Endothelial cell (in vitro differentiated cells): ENCODE results near the gene SREBF1. TPM values are rescaled to one million over a fixed set of nuclear protein-coding genes. Genes with fewer than 3 reads are reported as not detected.

Source experiments
- DNase-seq: peaks from one replicate; pipeline ENCODE4 v3.0.0; 2021; ENCODE audit warnings: low spot score
- H3K27ac Mint-ChIP-seq: one replicate; pipeline ENCODE4 v1.8.0; 2021; ENCODE audit warnings: mixed read lengths, inconsistent platforms; ENCODE audit not compliant: unreplicated experiment
- H3K27me3 Mint-ChIP-seq: one replicate; pipeline ENCODE4 v1.8.0; 2021; ENCODE audit warnings: mild to moderate bottlenecking, moderate library complexity, mixed read lengths, inconsistent platforms; ENCODE audit not compliant: unreplicated experiment
- H3K36me3 Mint-ChIP-seq: one replicate; pipeline ENCODE4 v1.8.0; 2021; ENCODE audit warnings: mild to moderate bottlenecking, low read depth, mixed read lengths, inconsistent platforms; ENCODE audit not compliant: unreplicated experiment
- H3K4me1 Mint-ChIP-seq: one replicate; pipeline ENCODE4 v1.8.0; 2021; ENCODE audit warnings: mild to moderate bottlenecking, mixed read lengths, inconsistent platforms; ENCODE audit not compliant: unreplicated experiment
- H3K4me3 Mint-ChIP-seq: one replicate; pipeline ENCODE4 v1.8.0; 2021; ENCODE audit warnings: mild to moderate bottlenecking, mixed read lengths, inconsistent platforms; ENCODE audit not compliant: unreplicated experiment
- H3K9me3 Mint-ChIP-seq: one replicate; pipeline ENCODE4 v1.8.0; 2021; ENCODE audit warnings: mixed read lengths, inconsistent platforms; ENCODE audit not compliant: unreplicated experiment
- CTCF ChIP-seq: fragments of 200-600 bp; sonication (generic); IDR thresholded peaks from one replicate; pipeline ENCODE4 v1.5.0; 2021; ENCODE audit warnings: antibody characterized with exemption; ENCODE audit not compliant: unreplicated experiment
- microRNA-seq: library from miRNA; unstranded; fragments of <30 nt; microRNA quantifications from one replicate; pipeline ENCODE4, GENCODE V29; 2020; ENCODE audit not compliant: unreplicated experiment
- total RNA-seq: library from RNA; stranded (reverse); fragmentation: NEBNext Ultra II Directional; extraction: Animal tissue kit (Norgen Biotek cat#: 25700); gene quantifications from one replicate; pipeline ENCODE4 v1.2.1, GENCODE V29; 2021; ENCODE audit not compliant: unreplicated experiment

SREBF1 gene
- total RNA-seq, 1 donor from 2014 or later = 146 TPM

- no peak for DNase-seq
- Mint-ChIP-seq H3K4me3 (no peak overlapping the region), H3K4me1 (peaks cover 29% of the 10 kb centered on the region), H3K27ac (no peak overlapping the region), H3K36me3 (no peaks in the 10 kb centered on the region), H3K9me3 (no peaks in the 10 kb centered on the region), H3K27me3 (peaks cover 12% of the 10 kb centered on the region)
- TF ChIP-seq CTCF = no peak
Measured at GRCh38 chr17:17762744-17763105, 74.1 kb downstream of the SREBF1 start.

Small RNA genes within 50 kb of the gene (microRNA-seq; reads per million reads assigned to microRNA genes)
- gene MIR33B = 210 reads per million, percentile 85 among the genes with 10 or more reads in this experiment
- 6.0 reads per million, percentile 51 among the genes with 10 or more reads in this experiment for gene MIR6777

Other genes with a start within 250 kb of the SREBF1 start
- gene PEMT, start 245.3 kb downstream of the SREBF1 start, total RNA-seq = 29.7 TPM
- 46.2 TPM for gene RAI1, start 155.5 kb downstream of the SREBF1 start, total RNA-seq
- gene TOM1L2, start 135.4 kb upstream of the SREBF1 start, total RNA-seq = 26.9 TPM
- gene DRC3, start 135.9 kb upstream of the SREBF1 start, total RNA-seq = 4.3 TPM
- 24.7 TPM for gene ATPAF2, start 202.2 kb upstream of the SREBF1 start, total RNA-seq
- gene GID4, start 202.4 kb upstream of the SREBF1 start, total RNA-seq = 15.5 TPM